SK-N-SH (cell line): ENCODE data around the gene SP3. TPM values are rescaled to one million over a fixed set of nuclear protein-coding genes. Genes with fewer than 3 reads are reported as not detected.

Experiments
- CTCF ChIA-PET: fragments of 300-600, 350-600 bp; formaldehyde crosslinking; extraction: SDS; loops from one replicate; lab custom pipeline; 2021; lab: Yijun Ruan, JAX
- POLR2A ChIA-PET: fragments of 350-600 bp; sonication (Branson Sonifier 250); formaldehyde crosslinking; extraction: SDS; loops from one replicate; lab custom pipeline; 2020; ENCODE audit warnings: antibody characterized with exemption, inconsistent platforms; lab: Yijun Ruan, JAX
- DNase-seq: peaks from one replicate; pipeline ENCODE4 v3.0.0; 2012
- H2AFZ ChIP-seq: fragments of 200-600 bp; sonication (generic); 2 replicates; pipeline ENCODE4 v1.8.1; 2016; ENCODE audit warnings: antibody characterized with exemption, mild to moderate bottlenecking, low read depth
- H3F3A ChIP-seq: fragments of 200-600 bp; sonication (generic); replicated peaks from 2 replicates; pipeline ENCODE3; 2016; ENCODE audit warnings: antibody characterized with exemption, mild to moderate bottlenecking; ENCODE audit not compliant: insufficient read depth
- H3K27ac ChIP-seq, 2 experiments: fragments of 200-500 bp in 1 of 2; fragments of 200-600 bp in 1 of 2; sonication (Bioruptor generic) in 1 of 2; sonication (generic), shearing (Covaris generic) in 1 of 2; 2 replicates each; pipeline versions ENCODE4 v1.5.1 to v1.6.1; 2014 to 2016; ENCODE audit warnings: low read depth in 2 of 2, inconsistent platforms in 1 of 2, low read length in 1 of 2, mild to moderate bottlenecking in 1 of 2, mixed read lengths in 1 of 2
- H3K27me3 ChIP-seq: fragments of 200-600 bp; sonication (generic), shearing (Covaris generic); 2 replicates; pipeline ENCODE4 v1.6.1; 2016; ENCODE audit warnings: mixed run types; ENCODE audit not compliant: insufficient read depth
- H3K36me3 ChIP-seq, 2 experiments: fragments of 200-500 bp in 1 of 2; fragments of 200-600 bp in 1 of 2; sonication (Bioruptor generic) in 1 of 2; sonication (generic) in 1 of 2; replicated peaks in 1 of 2; 2 replicates each; pipeline versions ENCODE3 to v1.5.1; 2014 to 2016; ENCODE audit warnings: low read length in 1 of 2, mild to moderate bottlenecking in 1 of 2; ENCODE audit not compliant: insufficient read depth in 2 of 2, control insufficient read depth in 1 of 2
- H3K4me1 ChIP-seq, 2 experiments: fragments of 200-500 bp in 1 of 2; fragments of 200-600 bp in 1 of 2; sonication (Bioruptor generic) in 1 of 2; sonication (generic), shearing (Covaris generic) in 1 of 2; 2 replicates each; pipeline versions ENCODE4 v1.5.1 to v1.6.1; 2014 to 2016; ENCODE audit warnings: low read depth in 1 of 2, low read length in 1 of 2, mixed run types in 1 of 2; ENCODE audit not compliant: insufficient read depth in 2 of 2, control insufficient read depth in 1 of 2
- H3K4me2 ChIP-seq: fragments of 200-600 bp; sonication (generic), shearing (Covaris generic); 2 replicates; pipeline ENCODE4 v1.6.1; 2017; ENCODE audit warnings: mixed run types
- H3K4me3 ChIP-seq, 2 experiments: fragments of 200-500 bp in 1 of 2; fragments of 200-600 bp in 1 of 2; sonication (Bioruptor generic) in 1 of 2; sonication (generic), shearing (Covaris generic) in 1 of 2; 2 replicates each; pipeline versions ENCODE4 v1.5.1 to v1.8.1; 2014 to 2016; ENCODE audit warnings: low read depth in 2 of 2, inconsistent platforms in 1 of 2, low read length in 1 of 2, mild to moderate bottlenecking in 1 of 2, mixed read lengths in 1 of 2, moderate library complexity in 1 of 2
- H3K79me2 ChIP-seq: fragments of 200-600 bp; sonication (generic); 2 replicates; pipeline ENCODE4 v1.8.1; 2017; ENCODE audit warnings: mild to moderate bottlenecking; ENCODE audit not compliant: insufficient read depth
- H3K9ac ChIP-seq: fragments of 200-600 bp; sonication (generic); 2 replicates; pipeline ENCODE4 v1.6.1; 2017; ENCODE audit warnings: mixed run types
- H3K9me2 ChIP-seq: fragments of 200-600 bp; sonication (generic); 2 replicates; pipeline ENCODE4 v1.6.1; 2017; ENCODE audit warnings: mixed run types
- H3K9me3 ChIP-seq: fragments of 200-600 bp; sonication (generic); 2 replicates; pipeline ENCODE4 v1.6.1; 2017; ENCODE audit warnings: mixed run types, mild to moderate bottlenecking, moderate library complexity
- H4K20me1 ChIP-seq: fragments of 200-600 bp; sonication (generic); 2 replicates; pipeline ENCODE4 v1.6.1; 2017; ENCODE audit warnings: mild to moderate bottlenecking, mixed run types; ENCODE audit not compliant: insufficient read depth
- CTCF ChIP-seq: fragments of 200-600 bp; sonication (generic); IDR thresholded peaks from 2 replicates; pipeline ENCODE4 v1.6.1; 2017; ENCODE audit warnings: antibody characterized with exemption, mild to moderate bottlenecking, moderate library complexity
- EP300 ChIP-seq, 2 experiments: IDR thresholded peaks; 2 replicates each; pipeline versions ENCODE4 v1.4.0 to v1.6.1; 2012; ENCODE audit warnings: borderline replicate concordance in 1 of 2, low read depth in 1 of 2, low read length in 1 of 2
- FOSL2 ChIP-seq: IDR thresholded peaks from 2 replicates; pipeline ENCODE4 v1.4.0; 2012; ENCODE audit warnings: low read depth, mild to moderate bottlenecking, moderate library complexity, borderline replicate concordance
- GATA2 ChIP-seq: sonication (generic); formaldehyde crosslinking; IDR thresholded peaks from 2 replicates; pipeline ENCODE4 v1.5.0; 2020; ENCODE audit warnings: mild to moderate bottlenecking, missing genetic modification reagents
- MAX ChIP-seq: IDR thresholded peaks from 2 replicates; pipeline ENCODE4 v1.4.0; 2012; ENCODE audit warnings: low read depth
- MXI1 ChIP-seq: IDR thresholded peaks from 2 replicates; pipeline ENCODE4 v1.6.1; 2012; ENCODE audit warnings: mild to moderate bottlenecking, low read depth, low read length, improper control_type of control experiment
- NRF1 ChIP-seq: IDR thresholded peaks from 2 replicates; pipeline ENCODE4 v1.6.1; 2012; ENCODE audit warnings: low read depth, mild to moderate bottlenecking, low read length
- POLR2AphosphoS5 ChIP-seq: IDR thresholded peaks from 2 replicates; pipeline ENCODE4 v1.6.1; 2012; ENCODE audit warnings: low read depth, low read length
- RAD21 ChIP-seq: IDR thresholded peaks from 2 replicates; pipeline ENCODE4 v1.6.1; 2012; ENCODE audit warnings: mild to moderate bottlenecking, low read length
- RCOR1 ChIP-seq: fragments of 150-350 bp; IDR thresholded peaks from 2 replicates; pipeline ENCODE4 v1.6.1; 2017; ENCODE audit warnings: antibody characterized with exemption, low read length
- REST ChIP-seq: IDR thresholded peaks from 2 replicates; pipeline ENCODE4 v1.6.1; 2012; ENCODE audit warnings: mild to moderate bottlenecking, low read depth, low read length, moderate library complexity
- SIN3A ChIP-seq: IDR thresholded peaks from 2 replicates; pipeline ENCODE4 v1.6.1; 2012; ENCODE audit warnings: low read depth, mild to moderate bottlenecking, low read length, moderate library complexity, borderline replicate concordance
- SMC3 ChIP-seq: IDR thresholded peaks from 2 replicates; pipeline ENCODE4 v1.6.1; 2012; ENCODE audit warnings: low read depth, low read length, improper control_type of control experiment
- TAF1 ChIP-seq: IDR thresholded peaks from 2 replicates; pipeline ENCODE4 v1.6.1; 2012; ENCODE audit warnings: low read depth, mild to moderate bottlenecking, low read length, moderate library complexity, borderline replicate concordance
- TCF12 ChIP-seq: IDR thresholded peaks from 2 replicates; pipeline ENCODE4 v1.4.0; 2012
- USF1 ChIP-seq: IDR thresholded peaks from 2 replicates; pipeline ENCODE4 v1.4.0; 2012; ENCODE audit warnings: low read depth, borderline replicate concordance
- USF2 ChIP-seq: fragments of 150-350 bp; IDR thresholded peaks from 2 replicates; pipeline ENCODE4 v1.6.1; 2017; ENCODE audit warnings: antibody characterized with exemption, low read length, low read depth, borderline replicate concordance
- YY1 ChIP-seq: IDR thresholded peaks from 2 replicates; pipeline ENCODE4 v1.4.0; 2012; ENCODE audit warnings: low read depth, mild to moderate bottlenecking
- ZBTB33 ChIP-seq: IDR thresholded peaks from 2 replicates; pipeline ENCODE4 v1.4.0; 2012; ENCODE audit warnings: low read depth, borderline replicate concordance
- WGBS: methylation state at CpG from one replicate; pipeline ENCODE4 v1.1.6; 2017; ENCODE audit warnings: low lambda C conversion rate; 5-methylcytosine and 5-hydroxymethylcytosine counted together
- polyA plus RNA-seq, 3 experiments: library from polyadenylated mRNA; depleted of rRNA; stranded (reverse); fragments of >200 nt; gene quantifications; 2 replicates each; pipeline ENCODE4 v1.2.3, GENCODE V29; 2012

The SP3 gene
- polyA plus RNA-seq, 1 of the 3 experiments (the other 2 are of a cell fraction) = 23.1 TPM

GRCh38 chr2:174001107-174001506 lies 35.9 kb upstream of the SP3 start:
- TF ChIP-seq GATA2 = no peak
- no peak for TF ChIP-seq ZBTB33
- TF ChIP-seq NRF1 = no peak
- no peak for TF ChIP-seq RCOR1
- no peak for TF ChIP-seq TAF1
- no peak for TF ChIP-seq TCF12
- TF ChIP-seq FOSL2 = no peak
- TF ChIP-seq RAD21 = no peak
- no peak for TF ChIP-seq REST
- no peak for TF ChIP-seq USF2
- no peak for TF ChIP-seq MXI1
- TF ChIP-seq MAX = no peak
- no peak for TF ChIP-seq CTCF
- TF ChIP-seq EP300 (IDR thresholded peaks at IDR 0.05; ENCODE audit: borderline replicate concordance in 1 of 2, low read depth in 1 of 2, low read length in 1 of 2) = no peak
- TF ChIP-seq POLR2AphosphoS5 = no peak
- TF ChIP-seq SMC3 = no peak
- TF ChIP-seq USF1 = no peak
- no peak for TF ChIP-seq SIN3A
- no peak for TF ChIP-seq YY1
- ChIA-PET POLR2A (no interaction called here), CTCF (interaction anchor here (0.9 kb wide), 1 partner anchor 10 kb away, joined by 3 read pairs; no protein-coding TSS in a partner anchor)
- Histone ChIP-seq H3K36me3 (no peaks in the 10 kb centered on the region), H3K27me3 (no peaks in the 10 kb centered on the region), H3K9me2 (no peaks in the 10 kb centered on the region), H4K20me1 (no peaks in the 10 kb centered on the region), H2AFZ (no peak overlapping the region), H3K4me3 (no peak overlapping the region), H3K79me2 (no peaks in the 10 kb centered on the region), H3K27ac (no peak overlapping the region), H3K4me2 (no peak overlapping the region), H3F3A (peaks cover 8% of the 10 kb centered on the region), H3K4me1 (peaks cover 0 to 6% of the 10 kb centered on the region in 2 experiments; a peak in 1 of 4 replicates), H3K9ac (no peak overlapping the region), H3K9me3 (no peaks in the 10 kb centered on the region)
- DNase-seq = no peak
- 23% methylated on average over 2 of the region's 2 CpGs for WGBS
